ENCODE results near the gene SCRN3. TPM values are rescaled to one million over a fixed set of nuclear protein-coding genes. Genes with fewer than 3 reads are reported as not detected.
"Not testable (repeated sequence)": the region's sequence is repeated elsewhere in the genome, so short reads cannot be mapped to it uniquely, and the experiment has no call there.

The SCRN3 gene
- total and polyA plus RNA-seq, 2 donors (not counting 1 experiment from before 2014, with no cell fraction given) = 29.2 to 39.1 TPM

DNA sequence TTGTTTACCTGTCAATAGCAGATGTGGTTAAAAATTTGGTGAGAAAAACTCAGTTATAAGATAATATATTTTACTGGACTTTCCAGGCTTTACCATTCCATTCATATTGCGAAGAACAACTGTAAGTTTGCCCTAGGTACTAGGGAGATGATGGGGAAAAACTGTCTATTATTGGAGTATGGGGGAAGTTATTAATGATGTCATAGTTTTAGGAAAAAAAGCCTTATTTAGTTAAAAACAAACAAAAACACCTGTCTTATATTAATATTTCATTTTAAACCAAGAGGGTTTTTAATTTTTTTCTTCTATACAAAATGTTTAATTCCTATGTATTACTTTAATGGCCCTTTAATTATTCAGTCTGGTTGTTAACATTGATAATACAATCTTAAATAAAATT is 42.5 kb upstream of the SCRN3 start:
- TF ChIP-seq EZH2 (IDR thresholded peaks at IDR 0.05; ENCODE audit: low read length, missing control alignments) = no peak
- TF ChIP-seq, protein P1, sequence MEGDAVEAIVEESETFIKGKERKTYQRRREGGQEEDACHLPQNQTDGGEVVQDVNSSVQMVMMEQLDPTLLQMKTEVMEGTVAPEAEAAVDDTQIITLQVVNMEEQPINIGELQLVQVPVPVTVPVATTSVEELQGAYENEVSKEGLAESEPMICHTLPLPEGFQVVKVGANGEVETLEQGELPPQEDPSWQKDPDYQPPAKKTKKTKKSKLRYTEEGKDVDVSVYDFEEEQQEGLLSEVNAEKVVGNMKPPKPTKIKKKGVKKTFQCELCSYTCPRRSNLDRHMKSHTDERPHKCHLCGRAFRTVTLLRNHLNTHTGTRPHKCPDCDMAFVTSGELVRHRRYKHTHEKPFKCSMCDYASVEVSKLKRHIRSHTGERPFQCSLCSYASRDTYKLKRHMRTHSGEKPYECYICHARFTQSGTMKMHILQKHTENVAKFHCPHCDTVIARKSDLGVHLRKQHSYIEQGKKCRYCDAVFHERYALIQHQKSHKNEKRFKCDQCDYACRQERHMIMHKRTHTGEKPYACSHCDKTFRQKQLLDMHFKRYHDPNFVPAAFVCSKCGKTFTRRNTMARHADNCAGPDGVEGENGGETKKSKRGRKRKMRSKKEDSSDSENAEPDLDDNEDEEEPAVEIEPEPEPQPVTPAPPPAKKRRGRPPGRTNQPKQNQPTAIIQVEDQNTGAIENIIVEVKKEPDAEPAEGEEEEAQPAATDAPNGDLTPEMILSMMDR (conservative IDR thresholded peaks at IDR 0.05 in 1 of 2, IDR thresholded peaks at IDR 0.05 in 1 of 2; ENCODE audit: low read depth in 1 of 2, low read length in 2 of 2) = no peak
- H3K27ac ChIP-seq (ENCODE audit: insufficient read depth, low read length) = no peak overlapping the region

DNA sequence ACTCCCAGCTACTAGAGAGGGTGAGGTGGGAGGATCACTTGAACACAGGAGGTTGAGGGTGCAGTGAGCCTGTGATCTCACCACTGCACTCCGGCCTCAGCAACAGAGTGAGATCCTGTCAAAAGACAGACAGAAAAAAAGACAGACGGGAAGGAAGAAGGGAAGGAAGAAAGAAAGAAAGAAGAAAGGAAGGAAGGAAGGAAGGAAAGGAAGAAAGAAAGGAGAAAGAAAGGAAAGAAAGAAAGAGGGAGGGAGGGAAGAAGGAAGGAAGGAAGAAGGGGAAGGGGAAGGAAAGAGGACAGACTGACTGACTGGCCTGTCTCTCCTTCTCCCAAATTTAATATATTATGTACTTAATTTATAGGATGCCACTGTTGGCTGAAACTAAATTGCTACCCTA is 39.2 kb upstream of the SCRN3 start:
- Histone ChIP-seq H3K27me3 (ENCODE audit: control insufficient read depth, insufficient read depth, low read length) (no peaks in the 10 kb centered on the region), H3K79me2 (ENCODE audit: control insufficient read depth, insufficient read depth, low read length) (no peaks in the 10 kb centered on the region), H3K9ac (ENCODE audit: insufficient read depth, low read length) (no peak overlapping the region), H2AFZ (ENCODE audit: low read length) (no peak overlapping the region), H3K27ac (ENCODE audit: insufficient read depth, low read length) (no peak overlapping the region), H3K4me1 (ENCODE audit: control insufficient read depth, extremely low read depth, insufficient read depth, low read length) (no peaks in the 10 kb centered on the region), H3K4me2 (ENCODE audit: extremely low read depth, insufficient read depth, low read length) (no peak overlapping the region), H3K36me3 (ENCODE audit: control insufficient read depth, insufficient read depth, low read length) (peaks cover 1% of the 10 kb centered on the region), H3K9me3 (ENCODE audit: control insufficient read depth, insufficient read depth, low read depth, low read length) (no peaks in the 10 kb centered on the region), H3K4me3 (replicated peaks in 1 of 4; ENCODE audit: control extremely low read depth in 1 of 4, insufficient read depth in 1 of 4, low read depth in 3 of 4, low read length in 4 of 4) (no peak overlapping the region), H4K20me1 (ENCODE audit: control insufficient read depth, extremely low read depth, insufficient read depth, low read length) (no peaks in the 10 kb centered on the region)
- no peak for TF ChIP-seq EZH2 (IDR thresholded peaks at IDR 0.05; ENCODE audit: low read length, missing control alignments)
- TF ChIP-seq, protein P1 (conservative IDR thresholded peaks at IDR 0.05 in 1 of 2, IDR thresholded peaks at IDR 0.05 in 1 of 2; ENCODE audit: low read depth in 1 of 2, low read length in 2 of 2) = no peak
- DNase-seq (ENCODE audit: low read depth in 2 of 2) = no peak

More for the DNA sequence above, 42.5 kb upstream of the SCRN3 start:
- Histone ChIP-seq H2AFZ (ENCODE audit: low read length) (no peak overlapping the region), H3K79me2 (ENCODE audit: control insufficient read depth, insufficient read depth, low read length) (no peaks in the 10 kb centered on the region), H3K4me2 (ENCODE audit: extremely low read depth, insufficient read depth, low read length) (no peak overlapping the region), H3K4me1 (ENCODE audit: control insufficient read depth, extremely low read depth, insufficient read depth, low read length) (no peaks in the 10 kb centered on the region), H3K9ac (ENCODE audit: insufficient read depth, low read length) (no peak overlapping the region), H3K36me3 (ENCODE audit: control insufficient read depth, insufficient read depth, low read length) (peaks cover 1% of the 10 kb centered on the region), H3K27me3 (ENCODE audit: control insufficient read depth, insufficient read depth, low read length) (no peaks in the 10 kb centered on the region), H3K9me3 (ENCODE audit: control insufficient read depth, insufficient read depth, low read depth, low read length) (no peaks in the 10 kb centered on the region), H3K4me3 (replicated peaks in 1 of 4; ENCODE audit: control extremely low read depth in 1 of 4, insufficient read depth in 1 of 4, low read depth in 3 of 4, low read length in 4 of 4) (no peak overlapping the region), H4K20me1 (ENCODE audit: control insufficient read depth, extremely low read depth, insufficient read depth, low read length) (no peaks in the 10 kb centered on the region)
- DNase-seq (ENCODE audit: low read depth in 2 of 2) = no peak

DNA sequence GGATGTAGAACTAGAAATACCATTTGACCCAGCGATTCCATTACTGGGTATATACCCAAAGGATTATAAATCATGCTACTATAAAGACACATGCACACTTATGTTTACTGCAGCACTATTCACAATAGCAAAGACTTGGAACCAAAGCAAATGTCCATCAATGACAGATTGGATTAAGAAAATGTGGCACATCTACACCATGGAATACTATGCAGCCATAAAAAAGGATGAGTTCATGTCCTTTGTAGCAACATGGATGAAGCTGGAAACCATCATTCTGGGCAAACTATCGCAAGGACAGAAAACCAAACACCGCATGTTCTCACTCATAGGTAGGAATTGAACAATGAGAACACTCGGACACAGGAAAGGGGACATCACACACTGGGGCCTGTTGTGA is 35.9 kb upstream of the SCRN3 start:
- H3K27me3 ChIP-seq (ENCODE audit: control insufficient read depth, insufficient read depth, low read length); H3K36me3 ChIP-seq (ENCODE audit: control insufficient read depth, insufficient read depth, low read length); H3K9ac ChIP-seq (ENCODE audit: insufficient read depth, low read length); H3K4me3 ChIP-seq (replicated peaks in 1 of 4; ENCODE audit: control extremely low read depth in 1 of 4, insufficient read depth in 1 of 4, low read depth in 3 of 4, low read length in 4 of 4); H3K4me1 ChIP-seq (ENCODE audit: control insufficient read depth, extremely low read depth, insufficient read depth, low read length); H3K79me2 ChIP-seq (ENCODE audit: control insufficient read depth, insufficient read depth, low read length); DNase-seq (ENCODE audit: low read depth in 2 of 2); H3K27ac ChIP-seq (ENCODE audit: insufficient read depth, low read length); H3K9me3 ChIP-seq (ENCODE audit: control insufficient read depth, insufficient read depth, low read depth, low read length); H2AFZ ChIP-seq (ENCODE audit: low read length); H3K4me2 ChIP-seq (ENCODE audit: extremely low read depth, insufficient read depth, low read length); H4K20me1 ChIP-seq (ENCODE audit: control insufficient read depth, extremely low read depth, insufficient read depth, low read length): not testable (repeated sequence)
